HEK293 (cell line): ENCODE data around the gene FAM149B1.

Experiments
- CTCF ChIA-PET: fragments of 350-600 bp; formaldehyde crosslinking; extraction: SDS; loops from one replicate; lab custom pipeline; 2021; ENCODE audit warnings: antibody characterized with exemption; lab: Yijun Ruan, JAX
- POLR2A ChIA-PET: fragments of 300-600 bp; formaldehyde crosslinking; extraction: SDS; loops from one replicate; lab custom pipeline; 2020; ENCODE audit warnings: antibody characterized with exemption, inconsistent platforms; lab: Yijun Ruan, JAX
- H3K27ac ChIP-seq: fragments of 200-500 bp; sonication (Bioruptor generic); 2 replicates; pipeline ENCODE4 v1.5.1; 2014; ENCODE audit warnings: low read depth, low read length, control low read depth, inconsistent platforms; ENCODE audit errors: extremely low read depth
- H3K36me3 ChIP-seq, 2 experiments: fragments of 200-500 bp in 1 of 2; sonication (Bioruptor generic) in 1 of 2; 1 replicate in 1 of 2; 2 replicates in 1 of 2; pipeline ENCODE4 v1.5.1; 2014 to 2017; ENCODE audit warnings: inconsistent platforms in 2 of 2, low read length in 2 of 2; ENCODE audit not compliant: control insufficient read depth in 2 of 2, insufficient read depth in 1 of 2
- H3K4me1 ChIP-seq: fragments of 200-500 bp; sonication (Bioruptor generic); 2 replicates; pipeline ENCODE4 v1.5.1; 2014; ENCODE audit warnings: mild to moderate bottlenecking, low read length, inconsistent platforms; ENCODE audit not compliant: control insufficient read depth, insufficient read depth
- H3K4me3 ChIP-seq: 2 replicates; pipeline ENCODE4 v1.5.1; 2011; ENCODE audit warnings: low read depth, mild to moderate bottlenecking, control low read depth, low read length, moderate library complexity
- H3K9me3 ChIP-seq: fragments of 200-500 bp; sonication (Bioruptor generic); 2 replicates; pipeline ENCODE4 v1.5.1; 2014; ENCODE audit warnings: low read depth, low read length, inconsistent platforms; ENCODE audit not compliant: control insufficient read depth, insufficient read depth
- EGR2 ChIP-seq: fragments of 450-650 bp; formaldehyde crosslinking; IDR thresholded peaks from 2 replicates; pipeline ENCODE4 v1.5.1; 2016; ENCODE audit warnings: low read depth, missing biosample characterization, missing genetic modification characterization
- KLF1 ChIP-seq: fragments of 450-650 bp; formaldehyde crosslinking; IDR thresholded peaks from 2 replicates; pipeline ENCODE4 v1.5.1; 2016; ENCODE audit warnings: missing biosample characterization, missing genetic modification characterization
- KLF10 ChIP-seq: fragments of 450-650 bp; IDR thresholded peaks from 2 replicates; pipeline ENCODE4 v1.5.1; 2018; ENCODE audit warnings: missing biosample characterization, mild to moderate bottlenecking, missing genetic modification characterization
- ZBTB49 ChIP-seq: fragments of 450-650 bp; formaldehyde crosslinking; IDR thresholded peaks from 2 replicates; pipeline ENCODE4 v1.5.1; 2016; ENCODE audit warnings: missing biosample characterization, missing genetic modification characterization, low read depth
- ZNF174 ChIP-seq: fragments of 450-650 bp; formaldehyde crosslinking; IDR thresholded peaks from 2 replicates; pipeline ENCODE4 v1.5.0; 2017; ENCODE audit warnings: missing biosample characterization, mild to moderate bottlenecking, missing genetic modification characterization
- ZNF175 ChIP-seq: fragments of 450-650 bp; formaldehyde crosslinking; IDR thresholded peaks from 2 replicates; pipeline ENCODE4 v1.5.1; 2016; ENCODE audit warnings: missing biosample characterization, missing genetic modification characterization
- ZNF2 ChIP-seq: fragments of 450-650 bp; formaldehyde crosslinking; IDR thresholded peaks from 2 replicates; pipeline ENCODE4 v1.5.1; 2016; ENCODE audit warnings: missing biosample characterization, missing genetic modification characterization
- ZNF391 ChIP-seq: fragments of 450-650 bp; formaldehyde crosslinking; IDR thresholded peaks from 2 replicates; pipeline ENCODE4 v1.5.1; 2016; ENCODE audit warnings: low read depth, missing biosample characterization, missing genetic modification characterization, borderline replicate concordance
- ZNF561 ChIP-seq: fragments of 450-650 bp; IDR thresholded peaks from 2 replicates; pipeline ENCODE4 v1.5.1; 2018; ENCODE audit warnings: missing biosample characterization, missing genetic modification characterization, borderline replicate concordance
- ZNF621 ChIP-seq: fragments of 450-650 bp; formaldehyde crosslinking; IDR thresholded peaks from 2 replicates; pipeline ENCODE4 v1.5.1; 2017; ENCODE audit warnings: missing biosample characterization, missing genetic modification characterization
- ZNF707 ChIP-seq: fragments of 450-650 bp; formaldehyde crosslinking; IDR thresholded peaks from 2 replicates; pipeline ENCODE4 v1.5.1; 2016; ENCODE audit warnings: missing biosample characterization, missing genetic modification characterization
- ZNF791 ChIP-seq: fragments of 450-650 bp; formaldehyde crosslinking; IDR thresholded peaks from 2 replicates; pipeline ENCODE4 v1.5.1; 2016; ENCODE audit warnings: missing biosample characterization, missing genetic modification characterization
- ZSCAN16 ChIP-seq: fragments of 450-650 bp; formaldehyde crosslinking; IDR thresholded peaks from 2 replicates; pipeline ENCODE4 v1.5.1; 2016; ENCODE audit warnings: missing biosample characterization, missing genetic modification characterization
- TF ChIP-seq, protein P1 (sequence below): fragments of 450-650 bp; formaldehyde crosslinking; IDR thresholded peaks from 2 replicates; pipeline ENCODE4 v1.5.1; 2016; ENCODE audit warnings: missing biosample characterization, missing genetic modification characterization, borderline replicate concordance
- TF ChIP-seq, protein P2 (sequence below): fragments of 450-650 bp; formaldehyde crosslinking; IDR thresholded peaks from 2 replicates; pipeline ENCODE4 v1.5.1; 2016; ENCODE audit warnings: missing biosample characterization, missing genetic modification characterization
- TF ChIP-seq, protein P3 (sequence below): fragments of 450-650 bp; formaldehyde crosslinking; IDR thresholded peaks from 2 replicates; pipeline ENCODE4 v1.5.1; 2016; ENCODE audit warnings: missing biosample characterization, missing genetic modification characterization

The FAM149B1 gene

GRCh38 chr10:73183667-73184281 lies 15.9 kb downstream of the FAM149B1 start:
- Histone ChIP-seq H3K36me3 (peaks cover 7 to 29% of the 10 kb centered on the region in 2 experiments), H3K9me3 (no peaks in the 10 kb centered on the region), H3K4me1 (no peaks in the 10 kb centered on the region), H3K27ac (no peak overlapping the region), H3K4me3 (no peak overlapping the region)
- CTCF ChIA-PET: interaction anchor here (0.7 kb wide), 1 partner anchor 158 kb away, joined by 5 read pairs; no protein-coding TSS in a partner anchor
- TF ChIP-seq, protein P1, sequence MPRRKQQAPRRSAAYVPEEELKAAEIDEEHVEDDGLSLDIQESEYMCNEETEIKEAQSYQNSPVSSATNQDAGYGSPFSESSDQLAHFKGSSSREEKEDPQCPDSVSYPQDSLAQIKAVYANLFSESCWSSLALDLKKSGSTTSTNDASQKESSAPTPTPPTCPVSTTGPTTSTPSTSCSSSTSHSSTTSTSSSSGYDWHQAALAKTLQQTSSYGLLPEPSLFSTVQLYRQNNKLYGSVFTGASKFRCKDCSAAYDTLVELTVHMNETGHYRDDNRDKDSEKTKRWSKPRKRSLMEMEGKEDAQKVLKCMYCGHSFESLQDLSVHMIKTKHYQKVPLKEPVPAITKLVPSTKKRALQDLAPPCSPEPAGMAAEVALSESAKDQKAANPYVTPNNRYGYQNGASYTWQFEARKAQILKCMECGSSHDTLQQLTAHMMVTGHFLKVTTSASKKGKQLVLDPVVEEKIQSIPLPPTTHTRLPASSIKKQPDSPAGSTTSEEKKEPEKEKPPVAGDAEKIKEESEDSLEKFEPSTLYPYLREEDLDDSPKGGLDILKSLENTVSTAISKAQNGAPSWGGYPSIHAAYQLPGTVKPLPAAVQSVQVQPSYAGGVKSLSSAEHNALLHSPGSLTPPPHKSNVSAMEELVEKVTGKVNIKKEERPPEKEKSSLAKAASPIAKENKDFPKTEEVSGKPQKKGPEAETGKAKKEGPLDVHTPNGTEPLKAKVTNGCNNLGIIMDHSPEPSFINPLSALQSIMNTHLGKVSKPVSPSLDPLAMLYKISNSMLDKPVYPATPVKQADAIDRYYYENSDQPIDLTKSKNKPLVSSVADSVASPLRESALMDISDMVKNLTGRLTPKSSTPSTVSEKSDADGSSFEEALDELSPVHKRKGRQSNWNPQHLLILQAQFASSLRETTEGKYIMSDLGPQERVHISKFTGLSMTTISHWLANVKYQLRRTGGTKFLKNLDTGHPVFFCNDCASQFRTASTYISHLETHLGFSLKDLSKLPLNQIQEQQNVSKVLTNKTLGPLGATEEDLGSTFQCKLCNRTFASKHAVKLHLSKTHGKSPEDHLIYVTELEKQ (tag by site-specific recombination): no peak
- TF ChIP-seq ZNF2 (tag by site-specific recombination) (no peak), ZNF791 (tag by site-specific recombination) (no peak), ZNF174 (no peak), ZNF561 (tag by site-specific recombination) (no peak), ZNF621 (tag by site-specific recombination) (no peak), ZBTB49 (tag by site-specific recombination) (no peak), ZSCAN16 (tag by site-specific recombination) (no peak), ZNF175 (no peak), EGR2 (tag by site-specific recombination) (no peak), KLF1 (tag by site-specific recombination) (no peak), ZNF391 (tag by site-specific recombination) (no peak), ZNF707 (tag by site-specific recombination) (no peak), KLF10 (tag by site-specific recombination) (no peak)
- TF ChIP-seq, protein P2, sequence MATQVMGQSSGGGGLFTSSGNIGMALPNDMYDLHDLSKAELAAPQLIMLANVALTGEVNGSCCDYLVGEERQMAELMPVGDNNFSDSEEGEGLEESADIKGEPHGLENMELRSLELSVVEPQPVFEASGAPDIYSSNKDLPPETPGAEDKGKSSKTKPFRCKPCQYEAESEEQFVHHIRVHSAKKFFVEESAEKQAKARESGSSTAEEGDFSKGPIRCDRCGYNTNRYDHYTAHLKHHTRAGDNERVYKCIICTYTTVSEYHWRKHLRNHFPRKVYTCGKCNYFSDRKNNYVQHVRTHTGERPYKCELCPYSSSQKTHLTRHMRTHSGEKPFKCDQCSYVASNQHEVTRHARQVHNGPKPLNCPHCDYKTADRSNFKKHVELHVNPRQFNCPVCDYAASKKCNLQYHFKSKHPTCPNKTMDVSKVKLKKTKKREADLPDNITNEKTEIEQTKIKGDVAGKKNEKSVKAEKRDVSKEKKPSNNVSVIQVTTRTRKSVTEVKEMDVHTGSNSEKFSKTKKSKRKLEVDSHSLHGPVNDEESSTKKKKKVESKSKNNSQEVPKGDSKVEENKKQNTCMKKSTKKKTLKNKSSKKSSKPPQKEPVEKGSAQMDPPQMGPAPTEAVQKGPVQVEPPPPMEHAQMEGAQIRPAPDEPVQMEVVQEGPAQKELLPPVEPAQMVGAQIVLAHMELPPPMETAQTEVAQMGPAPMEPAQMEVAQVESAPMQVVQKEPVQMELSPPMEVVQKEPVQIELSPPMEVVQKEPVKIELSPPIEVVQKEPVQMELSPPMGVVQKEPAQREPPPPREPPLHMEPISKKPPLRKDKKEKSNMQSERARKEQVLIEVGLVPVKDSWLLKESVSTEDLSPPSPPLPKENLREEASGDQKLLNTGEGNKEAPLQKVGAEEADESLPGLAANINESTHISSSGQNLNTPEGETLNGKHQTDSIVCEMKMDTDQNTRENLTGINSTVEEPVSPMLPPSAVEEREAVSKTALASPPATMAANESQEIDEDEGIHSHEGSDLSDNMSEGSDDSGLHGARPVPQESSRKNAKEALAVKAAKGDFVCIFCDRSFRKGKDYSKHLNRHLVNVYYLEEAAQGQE: no peak
- TF ChIP-seq, protein P3, sequence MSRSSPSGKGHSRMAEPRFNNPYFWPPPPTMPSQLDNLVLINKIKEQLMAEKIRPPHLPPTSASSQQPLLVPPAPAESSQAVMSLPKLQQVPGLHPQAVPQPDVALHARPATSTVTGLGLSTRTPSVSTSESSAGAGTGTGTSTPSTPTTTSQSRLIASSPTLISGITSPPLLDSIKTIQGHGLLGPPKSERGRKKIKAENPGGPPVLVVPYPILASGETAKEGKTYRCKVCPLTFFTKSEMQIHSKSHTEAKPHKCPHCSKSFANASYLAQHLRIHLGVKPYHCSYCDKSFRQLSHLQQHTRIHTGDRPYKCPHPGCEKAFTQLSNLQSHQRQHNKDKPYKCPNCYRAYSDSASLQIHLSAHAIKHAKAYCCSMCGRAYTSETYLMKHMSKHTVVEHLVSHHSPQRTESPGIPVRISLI (tag by site-specific recombination): no peak
- POLR2A ChIA-PET: interaction anchor here (0.6 to 1.9 kb wide), 2 partner anchors 12 to 15 kb away, joined by 3 to 5 read pairs; no protein-coding TSS in a partner anchor
